GM19397 (cell line): Measurements from ENCODE around the gene CTBP2.

Experiments
- ATAC-seq: cut with Tn5 transposase; IDR thresholded peaks from one replicate; pipeline ENCODE4 v1.9.1; 2021; ENCODE audit warnings: mild to moderate bottlenecking, moderate library complexity; ENCODE audit not compliant: unreplicated experiment

Gene CTBP2

DNA sequence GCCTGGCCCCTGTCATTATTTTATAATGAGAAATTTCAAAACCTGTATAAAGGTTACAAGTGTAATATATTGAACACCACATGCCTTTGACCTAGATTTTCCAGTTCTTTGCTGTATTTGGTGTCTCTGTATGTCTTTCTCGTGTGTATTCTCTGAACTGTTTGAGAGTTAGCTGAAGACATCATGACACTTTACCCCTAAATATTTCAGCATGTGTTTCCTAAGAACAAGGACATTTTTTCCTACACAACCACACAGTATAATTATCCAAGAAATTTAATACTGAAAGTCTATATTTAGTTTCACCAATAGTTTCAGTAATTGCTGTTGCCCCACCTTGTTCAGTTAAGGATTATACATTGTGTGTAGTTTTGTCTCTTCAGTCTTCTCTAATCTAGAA is 203.6 kb downstream of the CTBP2 start:
- no peak for ATAC-seq

DNA sequence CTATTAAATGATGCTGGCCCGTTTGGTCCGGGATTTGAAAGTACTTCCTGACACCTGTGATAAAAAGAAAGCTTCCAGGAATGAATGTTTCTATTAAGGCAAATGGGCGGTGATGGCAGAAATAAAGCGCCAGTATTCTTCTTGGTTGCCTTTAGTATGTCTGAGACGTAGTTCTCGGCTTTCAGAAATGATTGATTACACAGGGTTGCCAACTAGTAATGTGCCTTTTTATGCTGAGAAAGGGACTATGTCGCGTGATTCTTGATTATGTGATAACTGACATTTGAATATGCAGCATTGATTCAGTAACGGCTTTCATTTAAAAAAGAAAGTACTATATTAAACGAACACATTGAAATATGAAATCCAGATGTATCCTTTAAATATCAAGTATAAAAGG is 204.5 kb downstream of the CTBP2 start:
- ATAC-seq, result no peak

DNA sequence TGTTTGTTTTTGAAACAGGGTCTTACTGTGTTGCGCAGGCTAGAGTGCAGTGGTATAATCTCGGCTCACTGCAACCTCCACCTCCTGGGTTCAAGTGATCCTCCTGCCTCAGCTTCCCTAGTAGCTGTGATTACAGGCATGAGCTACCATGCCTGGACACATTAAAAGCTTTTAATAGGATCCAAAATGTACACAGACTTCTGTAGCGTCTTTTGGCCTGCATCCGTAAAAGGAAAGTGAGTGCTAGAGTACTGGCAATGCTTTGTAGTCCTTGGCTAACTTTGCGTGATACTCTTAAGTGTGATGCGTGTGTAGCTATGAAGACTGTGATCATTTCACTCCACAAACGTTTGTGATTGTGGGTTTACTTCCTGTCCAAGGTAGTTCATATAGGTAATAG is 205.1 kb downstream of the CTBP2 start:
- no peak for ATAC-seq

DNA sequence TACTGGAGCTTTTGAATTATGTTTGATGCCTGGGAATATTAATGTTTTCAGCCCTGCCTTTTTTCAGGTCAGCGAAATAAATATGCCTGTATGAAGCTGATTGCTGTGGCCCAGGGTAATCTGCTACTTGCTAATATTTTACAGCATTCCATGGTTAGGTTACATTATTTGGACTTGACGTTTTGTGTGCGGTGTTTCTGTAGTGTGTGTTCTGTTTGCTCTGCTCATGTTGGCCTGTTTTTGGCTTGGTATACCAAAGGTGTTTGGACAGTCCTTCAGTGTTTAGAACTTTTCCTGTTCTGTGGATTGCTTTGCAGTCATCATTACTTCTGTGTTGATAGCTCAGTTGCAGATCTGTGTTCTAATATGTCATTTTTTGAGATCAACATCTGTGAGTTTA is 206.9 kb downstream of the CTBP2 start:
- no peak for ATAC-seq

DNA sequence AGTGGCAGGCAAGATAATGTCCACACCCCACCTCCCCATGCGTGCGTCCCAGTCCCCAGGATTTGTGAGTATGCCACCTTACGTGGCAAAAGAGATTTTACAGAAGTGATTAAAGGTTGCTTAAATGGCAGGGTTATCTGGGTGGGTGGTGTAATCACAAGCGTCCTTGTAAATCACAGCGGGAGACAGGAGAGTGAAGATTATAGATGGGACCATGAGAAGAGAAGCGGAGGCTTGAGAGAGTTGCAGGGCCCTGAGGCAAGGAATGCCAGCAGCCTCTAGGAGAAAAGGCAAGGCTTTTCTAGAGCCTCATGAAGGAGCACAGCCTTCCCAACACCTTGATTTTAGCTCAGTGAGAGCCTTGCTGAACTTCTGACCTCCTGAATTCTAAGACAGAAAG is 208.2 kb downstream of the CTBP2 start:
- no peak for ATAC-seq

DNA sequence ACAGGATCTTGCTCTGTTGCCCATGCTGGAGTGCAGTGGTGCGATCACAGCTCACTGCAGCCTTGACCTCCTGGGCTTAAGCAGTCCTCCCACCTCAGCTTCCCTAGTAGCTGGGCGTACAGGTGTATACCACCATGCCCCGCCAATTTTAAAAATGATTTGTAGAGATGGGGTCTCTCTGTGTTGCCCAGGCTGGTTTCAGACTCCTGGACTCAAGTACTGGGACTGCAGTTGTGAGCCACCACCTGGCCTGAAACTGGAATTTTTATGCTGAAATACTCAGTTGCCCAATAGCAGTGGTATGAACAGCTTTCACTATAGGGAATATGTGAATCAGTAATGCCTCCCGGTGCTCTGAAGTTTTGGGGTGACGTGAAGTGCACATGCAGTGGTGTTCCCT is 210.8 kb downstream of the CTBP2 start:
- ATAC-seq, result no peak

DNA sequence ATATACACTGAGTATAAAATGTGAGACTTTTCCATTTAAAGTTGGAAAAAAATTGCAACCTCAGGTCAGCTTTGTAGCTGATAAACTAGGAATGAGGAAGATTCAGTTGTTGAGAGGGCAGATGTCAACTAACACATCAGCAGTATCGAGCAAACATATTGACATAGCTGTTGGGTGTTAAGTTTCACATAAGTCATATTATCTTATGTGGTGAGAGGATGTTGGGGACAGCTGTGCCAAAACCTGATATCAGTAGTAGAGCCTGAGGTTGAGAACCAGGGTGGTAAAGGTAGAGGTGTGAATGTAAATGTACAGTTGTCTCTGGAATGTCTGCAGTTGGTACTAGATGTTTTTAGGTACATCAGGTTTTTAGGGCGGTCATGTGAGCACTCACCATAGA is 213.4 kb downstream of the CTBP2 start:
- no peak for ATAC-seq

DNA sequence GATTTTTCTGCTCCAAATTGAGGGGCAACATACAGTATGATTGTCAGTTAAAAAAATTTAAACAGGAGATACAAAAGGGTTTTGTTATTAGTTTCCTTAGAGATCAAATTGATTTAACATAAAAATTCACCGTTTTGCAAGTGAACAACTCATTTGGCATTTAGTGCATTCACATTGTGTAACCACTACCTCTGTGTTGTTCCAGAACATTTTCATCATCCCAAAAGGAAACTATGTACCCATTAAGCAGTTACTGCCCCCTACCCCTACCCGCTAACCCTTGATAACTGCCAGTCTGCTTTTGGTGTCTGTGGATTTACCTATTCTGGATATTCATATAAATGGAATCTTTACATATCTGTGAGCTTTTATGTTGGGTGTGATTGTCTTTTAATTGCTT is 215.4 kb downstream of the CTBP2 start:
- ATAC-seq, result no peak

DNA sequence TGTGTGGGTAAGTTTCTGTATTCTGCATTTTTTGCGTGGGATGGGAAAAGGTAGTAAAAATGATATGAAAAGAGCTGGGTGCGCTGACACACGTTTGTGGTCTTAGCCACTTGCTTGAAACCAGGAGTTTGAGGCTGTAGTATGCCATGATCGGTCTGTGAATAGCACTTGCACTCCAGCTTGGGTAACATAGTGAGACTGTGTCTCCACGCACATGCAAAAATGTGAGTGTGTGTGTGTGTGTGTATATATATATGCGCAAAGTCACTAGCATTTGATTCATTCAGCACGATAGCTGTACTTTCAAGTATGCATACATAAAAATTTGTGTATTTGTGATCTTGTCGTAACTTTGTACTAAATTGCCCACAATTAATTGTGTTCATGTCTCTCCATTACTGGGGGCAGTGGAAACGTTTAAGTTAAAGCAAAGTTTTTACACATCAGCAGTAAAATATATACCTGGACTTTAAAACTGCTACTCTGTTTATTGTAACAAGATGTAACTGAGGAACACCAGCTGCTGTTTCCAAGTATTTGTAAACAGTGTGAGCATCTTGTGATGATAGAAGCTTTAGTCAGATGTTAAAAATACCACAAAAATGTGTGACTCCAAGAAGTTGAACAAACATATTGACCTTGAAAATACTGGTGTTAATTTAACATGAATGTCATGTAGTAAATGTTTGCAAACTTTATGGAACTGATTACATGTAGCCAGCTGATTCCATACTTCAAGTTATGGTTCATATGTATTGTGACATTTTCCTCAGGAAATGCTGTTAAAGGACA is 216.9 kb downstream of the CTBP2 start:
- ATAC-seq, result no peak

DNA sequence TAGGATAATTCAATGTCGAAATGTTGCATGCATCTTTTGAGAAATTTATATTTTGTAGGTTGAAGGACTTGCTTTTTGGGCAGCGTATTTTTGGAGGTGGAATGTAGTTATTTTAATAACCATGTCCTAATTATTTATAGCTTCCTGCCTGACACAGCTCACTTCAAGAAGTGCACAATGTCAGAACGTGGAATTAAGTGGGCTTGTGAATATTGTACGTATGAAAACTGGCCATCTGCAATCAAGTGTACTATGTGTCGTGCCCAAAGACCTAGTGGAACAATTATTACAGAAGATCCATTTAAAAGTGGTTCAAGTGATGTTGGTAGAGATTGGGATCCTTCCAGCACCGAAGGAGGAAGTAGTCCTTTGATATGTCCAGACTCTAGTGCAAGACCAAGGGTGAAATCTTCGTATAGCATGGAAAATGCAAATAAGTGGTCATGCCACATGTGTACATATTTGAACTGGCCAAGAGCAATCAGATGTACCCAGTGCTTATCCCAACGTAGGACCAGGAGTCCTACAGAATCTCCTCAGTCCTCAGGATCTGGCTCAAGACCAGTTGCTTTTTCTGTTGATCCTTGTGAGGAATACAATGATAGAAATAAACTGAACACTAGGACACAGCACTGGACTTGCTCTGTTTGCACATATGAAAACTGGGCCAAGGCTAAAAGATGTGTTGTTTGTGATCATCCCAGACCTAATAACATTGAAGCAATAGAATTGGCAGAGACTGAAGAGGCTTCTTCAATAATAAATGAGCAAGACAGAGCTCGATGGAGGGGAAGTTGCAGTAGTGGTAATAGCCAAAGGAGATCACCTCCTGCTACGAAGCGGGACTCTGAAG is 217.8 kb downstream of the CTBP2 start:
- ATAC-seq, result no peak

DNA sequence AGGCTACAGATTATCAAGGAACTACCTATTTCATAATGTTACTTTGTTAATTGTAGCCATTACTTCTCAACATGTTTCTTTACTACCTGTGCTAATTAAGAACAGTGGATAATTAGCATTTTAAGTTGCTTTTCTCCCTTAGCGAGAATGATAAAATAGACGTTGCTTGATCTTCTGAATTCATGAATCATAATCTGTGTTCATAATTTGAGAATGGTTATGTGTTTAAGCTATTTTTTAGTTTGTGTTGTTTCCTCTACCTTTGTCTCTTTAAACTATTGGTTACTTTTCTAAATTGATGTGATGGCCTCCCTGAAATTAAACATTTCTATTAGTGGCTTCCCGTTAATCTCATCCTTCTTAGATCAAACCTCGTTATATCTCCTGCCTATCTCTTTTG is 218.5 kb downstream of the CTBP2 start, which contains the start of gene ZRANB1:
Gene ZRANB1, plus strand, starts transcription at position 301 of the 400 bp plus-strand sequence. CDS start 371 bp downstream, outside the sequence.
- no peak for ATAC-seq

DNA sequence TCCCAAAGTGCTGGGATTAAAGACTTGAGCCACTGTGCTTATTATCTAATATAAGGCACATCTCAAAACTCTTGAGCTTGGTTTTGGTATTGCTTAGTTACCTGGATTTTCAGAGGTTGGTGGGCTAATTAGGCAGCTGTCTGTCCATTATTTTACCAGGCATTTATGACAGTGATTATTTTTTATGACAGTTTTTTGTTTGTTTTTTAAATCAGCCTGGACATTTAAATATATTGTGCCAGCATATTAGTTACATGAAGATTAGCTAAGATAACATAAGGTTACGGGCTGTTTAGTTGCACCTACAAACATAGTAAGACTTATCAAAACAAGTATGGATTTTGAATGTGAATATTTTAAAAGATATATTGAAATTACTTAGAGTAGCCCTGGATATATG is 221.1 kb downstream of the CTBP2 start:
- ATAC-seq, result no peak

DNA sequence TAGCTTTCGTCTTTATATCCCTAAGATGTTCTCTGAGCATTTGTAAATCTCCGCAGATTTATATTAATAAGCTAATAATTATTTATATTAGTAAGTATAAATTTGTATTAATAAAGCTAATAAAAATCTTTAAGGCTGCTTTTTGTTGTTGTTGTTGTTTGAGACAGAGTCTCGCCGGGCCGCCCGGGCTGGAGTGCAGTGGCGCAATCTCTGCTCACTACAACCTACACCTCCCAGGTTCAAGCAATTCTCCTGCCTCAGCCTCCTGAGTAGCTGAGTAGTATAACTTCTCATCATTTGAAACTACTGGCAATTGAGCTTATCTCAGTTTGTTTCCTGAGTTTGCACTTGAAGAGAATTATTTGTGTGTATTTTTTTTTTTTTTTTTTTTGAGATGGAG is 223.6 kb downstream of the CTBP2 start:
- ATAC-seq, result no peak

DNA sequence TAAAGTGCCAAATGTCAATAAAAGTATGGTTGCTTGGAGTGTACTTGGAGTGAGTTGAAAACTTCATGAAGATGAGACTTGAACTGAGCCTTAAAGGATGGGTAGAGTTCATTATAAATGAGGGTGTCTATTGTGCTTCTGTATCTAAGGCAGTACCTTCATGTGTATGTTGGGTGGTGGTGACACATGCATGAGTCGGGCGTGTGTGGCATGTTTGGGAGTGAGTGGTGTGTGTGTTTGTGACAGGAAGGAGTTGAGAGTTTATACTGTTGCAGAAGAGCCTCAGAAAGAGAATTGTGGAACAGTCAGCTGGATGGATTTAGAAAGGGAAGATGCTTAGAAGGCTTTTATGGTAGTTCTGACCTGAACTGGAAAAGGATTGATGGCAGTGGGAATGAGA is 224.4 kb downstream of the CTBP2 start:
- no peak for ATAC-seq
